ENCODE measurements around the gene MGRN1. TPM values are rescaled to one million over a fixed set of nuclear protein-coding genes. Genes with fewer than 3 reads are reported as not detected.

MGRN1 gene
- total and polyA plus RNA-seq, 2 of the 13 experiments (the other 11 are each of a cell fraction or from before 2014, with no cell fraction given): 11.9 to 12.6 TPM

- peak; percentile 99 for TF ChIP-seq SRF (IDR thresholded peaks at IDR 0.05; ENCODE audit: low read depth, low read length)
- TF ChIP-seq GABPB1 (CRISPR knock-in tag; IDR thresholded peaks at IDR 0.05): peak; percentile 91
- TF ChIP-seq FOXC1 (CRISPR knock-in tag; IDR thresholded peaks at IDR 0.05; ENCODE audit: borderline replicate concordance): no peak; the same call in 1 of the 2 replicates
- 0 out of 2 replicates have a peak, but pooled peaks have one; percentile 47 for TF ChIP-seq ZHX2 (IDR thresholded peaks at IDR 0.05; ENCODE audit: low read depth)
- no peak for TF ChIP-seq ZHX2 (CRISPR knock-in tag; IDR thresholded peaks at IDR 0.05; ENCODE audit: borderline replicate concordance)
- TF ChIP-seq PAWR (CRISPR knock-in tag; IDR thresholded peaks at IDR 0.05; ENCODE audit: borderline replicate concordance): no peak
- TF ChIP-seq, protein P1, sequence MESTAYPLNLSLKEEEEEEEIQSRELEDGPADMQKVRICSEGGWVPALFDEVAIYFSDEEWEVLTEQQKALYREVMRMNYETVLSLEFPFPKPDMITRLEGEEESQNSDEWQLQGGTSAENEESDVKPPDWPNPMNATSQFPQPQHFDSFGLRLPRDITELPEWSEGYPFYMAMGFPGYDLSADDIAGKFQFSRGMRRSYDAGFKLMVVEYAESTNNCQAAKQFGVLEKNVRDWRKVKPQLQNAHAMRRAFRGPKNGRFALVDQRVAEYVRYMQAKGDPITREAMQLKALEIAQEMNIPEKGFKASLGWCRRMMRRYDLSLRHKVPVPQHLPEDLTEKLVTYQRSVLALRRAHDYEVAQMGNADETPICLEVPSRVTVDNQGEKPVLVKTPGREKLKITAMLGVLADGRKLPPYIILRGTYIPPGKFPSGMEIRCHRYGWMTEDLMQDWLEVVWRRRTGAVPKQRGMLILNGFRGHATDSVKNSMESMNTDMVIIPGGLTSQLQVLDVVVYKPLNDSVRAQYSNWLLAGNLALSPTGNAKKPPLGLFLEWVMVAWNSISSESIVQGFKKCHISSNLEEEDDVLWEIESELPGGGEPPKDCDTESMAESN (CRISPR knock-in tag; conservative IDR thresholded peaks at IDR 0.05): peak; percentile 26; the same call in 1 of the 2 replicates
- peak in 1 of 2 experiments; percentile 59; a peak in 1 of 4 replicates for TF ChIP-seq KLF16 (CRISPR knock-in tag; IDR thresholded peaks at IDR 0.05)
- TF ChIP-seq SOX5 (CRISPR knock-in tag; IDR thresholded peaks at IDR 0.05; ENCODE audit: borderline replicate concordance): peak; percentile 7; the same call in 1 of the 2 replicates
- TF ChIP-seq SIX4 (CRISPR knock-in tag; IDR thresholded peaks at IDR 0.05): peak; percentile 40; the same call in 1 of the 2 replicates
- peak; percentile 89; the same call in 2 of the 3 replicates for TF ChIP-seq MXI1 (IDR thresholded peaks at IDR 0.05; ENCODE audit: borderline replicate concordance, low read depth, low read length)
- no peak for TF ChIP-seq ZNF724P (CRISPR knock-in tag; IDR thresholded peaks at IDR 0.05; ENCODE audit: borderline replicate concordance)
- TF ChIP-seq ZNF605 (CRISPR knock-in tag; IDR thresholded peaks at IDR 0.05): peak; percentile 73; the same call in 1 of the 2 replicates
- TF ChIP-seq MLX (CRISPR knock-in tag; IDR thresholded peaks at IDR 0.05): no peak
- TF ChIP-seq ZNF34 (CRISPR knock-in tag; IDR thresholded peaks at IDR 0.05; ENCODE audit: borderline replicate concordance): no peak
- TF ChIP-seq TSC22D2 (CRISPR knock-in tag; IDR thresholded peaks at IDR 0.05; ENCODE audit: borderline replicate concordance): no peak; the same call in 1 of the 2 replicates
- TF ChIP-seq ZNF800 (CRISPR knock-in tag; IDR thresholded peaks at IDR 0.05): peak; percentile 58; the same call in 1 of the 2 replicates
- TF ChIP-seq ZFP36 (IDR thresholded peaks at IDR 0.05; ENCODE audit: borderline replicate concordance, low read depth, low read length, partially characterized antibody): peak; percentile 79
These were observed 8.4 kb upstream of the MGRN1 start (continued) for GRCh38 chr16:4616047-4616811.

All from HepG2 (cell line).